Fibroblast of lung (primary cell): ENCODE results near the gene SYNM.

Experiments used
- CTCF ChIP-seq, 2 donors: IDR thresholded peaks in 1 of 2; conservative IDR thresholded peaks in 1 of 2; 1 replicate in 1 of 2; 2 replicates in 1 of 2; pipeline ENCODE4 v1.5.1; 2011 to 2012; ENCODE audit warnings: low read length in 2 of 2, control low read depth in 1 of 2, inconsistent platforms in 1 of 2, low read depth in 1 of 2, mild to moderate bottlenecking in 1 of 2
- EZH2 ChIP-seq: IDR thresholded peaks from 2 replicates; pipeline ENCODE4 v1.5.1; 2012; ENCODE audit warnings: low read length, control low read depth, mild to moderate bottlenecking; ENCODE audit errors: missing control alignments

- TF ChIP-seq CTCF (conservative IDR thresholded peaks at IDR 0.05 in 1 of 2, IDR thresholded peaks at IDR 0.05 in 1 of 2; ENCODE audit: low read depth in 1 of 2, low read length in 2 of 2) (no peak), EZH2 (no peak)
These were observed 9.8 kb downstream of the SYNM start for GRCh38 chr15:99114511-99115299.
